H1 (cell line): Measurements from ENCODE around the gene VDAC2. TPM values are rescaled to one million over a fixed set of nuclear protein-coding genes. Genes with fewer than 3 reads are reported as not detected.

Source experiments
- CTCF ChIA-PET: fragments of 300-600 bp; sonication (Branson Sonifier 250); formaldehyde crosslinking; loops from one replicate; lab custom pipeline; 2021; ENCODE audit not compliant: partially characterized antibody; lab: Charles Lee
- POLR2A ChIA-PET: fragments of 300-600 bp; sonication (Branson Sonifier 250); formaldehyde crosslinking; loops from one replicate; lab custom pipeline; 2021; ENCODE audit warnings: inconsistent platforms; ENCODE audit not compliant: partially characterized antibody; lab: Charles Lee
- DNase-seq, 2 experiments: peaks; one replicate each; pipeline versions ENCODE4 v3.0.0 to v3.0.0-alpha.2; 2010 to 2022; ENCODE audit warnings: low spot score in 2 of 2, low read depth in 1 of 2, mixed read lengths in 1 of 2
- FAIRE-seq: peaks from 2 replicates; lab custom pipeline; 2011; peaks lifted over from hg19 to GRCh38; lab: Jason Lieb, UNC
- H2AFZ ChIP-seq: 2 replicates; pipeline ENCODE4 v1.8.1; 2012; ENCODE audit warnings: low read length, inconsistent platforms
- H2AK5ac ChIP-seq: 2 replicates; pipeline ENCODE4 v1.6.1; 2013; ENCODE audit warnings: low read depth, low read length
- H2BK120ac ChIP-seq: replicated peaks from 2 replicates; pipeline ENCODE3; 2013; ENCODE audit warnings: low read depth, low read length, inconsistent platforms
- H2BK12ac ChIP-seq: 2 replicates; pipeline ENCODE4 v1.6.1; 2013; ENCODE audit warnings: low read depth, low read length
- H2BK15ac ChIP-seq: 2 replicates; pipeline ENCODE4 v1.6.1; 2013; ENCODE audit warnings: low read length
- H2BK20ac ChIP-seq: 2 replicates; pipeline ENCODE4 v1.6.1; 2013; ENCODE audit warnings: low read length
- H2BK5ac ChIP-seq: 2 replicates; pipeline ENCODE4 v1.6.1; 2013; ENCODE audit warnings: low read depth, low read length
- H3K14ac ChIP-seq: 2 replicates; pipeline ENCODE4 v1.6.1; 2013; ENCODE audit warnings: inconsistent platforms; ENCODE audit not compliant: insufficient read length
- H3K18ac ChIP-seq: 2 replicates; pipeline ENCODE4 v1.6.1; 2013; ENCODE audit warnings: low read length; ENCODE audit errors: extremely low read depth
- H3K23ac ChIP-seq: 2 replicates; pipeline ENCODE4 v1.6.1; 2013; ENCODE audit warnings: inconsistent platforms; ENCODE audit not compliant: insufficient read length
- H3K23me2 ChIP-seq: 2 replicates; pipeline ENCODE4 v1.6.1; 2013; ENCODE audit warnings: low read depth, low read length
- H3K27ac ChIP-seq: 2 replicates; pipeline ENCODE4 v1.6.1; 2011; ENCODE audit warnings: low read depth, low read length, inconsistent platforms
- H3K27me3 ChIP-seq, 4 experiments: replicated peaks in 1 of 4; 1 replicate in 1 of 4; 2 replicates in 3 of 4; pipeline versions ENCODE4 v1.6.1 to v1.8.1; 2011 to 2013; ENCODE audit warnings: low read length in 3 of 4, mild to moderate bottlenecking in 3 of 4, inconsistent platforms in 2 of 4, mixed read lengths in 2 of 4, moderate library complexity in 1 of 4; ENCODE audit not compliant: control insufficient read depth in 3 of 4, insufficient read depth in 3 of 4; ENCODE audit errors: extremely low read depth in 1 of 4
- H3K36me3 ChIP-seq, 4 experiments: 2 replicates each; pipeline versions ENCODE4 v1.6.1 to v1.8.1; 2011 to 2013; ENCODE audit warnings: mild to moderate bottlenecking in 4 of 4, low read length in 3 of 4, moderate library complexity in 2 of 4, control low read depth in 1 of 4, inconsistent platforms in 1 of 4; ENCODE audit not compliant: insufficient read depth in 4 of 4, control insufficient read depth in 2 of 4
- H3K4ac ChIP-seq: replicated peaks from 2 replicates; pipeline ENCODE3; 2013; ENCODE audit warnings: low read length, low read depth, mixed read lengths, inconsistent platforms; ENCODE audit not compliant: insufficient read length
- H3K4me1 ChIP-seq, 4 experiments: replicated peaks in 1 of 4; 1 replicate in 1 of 4; 2 replicates in 3 of 4; pipeline versions ENCODE4 v1.6.1 to v1.8.1; 2011 to 2013; ENCODE audit warnings: low read length in 3 of 4, inconsistent platforms in 2 of 4, mixed read lengths in 1 of 4; ENCODE audit not compliant: insufficient read depth in 4 of 4, control insufficient read depth in 3 of 4
- H3K4me2 ChIP-seq, 2 experiments: 2 replicates each; pipeline versions ENCODE4 v1.6.1 to v1.8.1; 2011 to 2013; ENCODE audit warnings: low read depth in 2 of 2, low read length in 2 of 2, control low read depth in 1 of 2, inconsistent platforms in 1 of 2, mild to moderate bottlenecking in 1 of 2; ENCODE audit not compliant: insufficient read depth in 1 of 2
- H3K4me3 ChIP-seq, 4 experiments: fragments of 200-600, 300-600 bp in 1 of 4; sonication (generic), shearing (Covaris generic), sonication (Bioruptor Twin) in 1 of 4; 2 replicates each; pipeline versions ENCODE4 v1.5.1 to v1.8.1; 2011 to 2016; ENCODE audit warnings: low read length in 4 of 4, low read depth in 3 of 4, control low read depth in 2 of 4, inconsistent platforms in 2 of 4, mild to moderate bottlenecking in 2 of 4, mixed read lengths in 1 of 4, moderate library complexity in 1 of 4; ENCODE audit not compliant: insufficient read depth in 2 of 4; ENCODE audit errors: extremely low read depth in 1 of 4
- H3K56ac ChIP-seq: replicated peaks from 2 replicates; pipeline ENCODE3; 2013; ENCODE audit warnings: low read depth, mild to moderate bottlenecking, mixed read lengths, low read length, inconsistent platforms; ENCODE audit not compliant: insufficient read length
- H3K79me1 ChIP-seq: 2 replicates; pipeline ENCODE4 v1.6.1; 2013; ENCODE audit warnings: low read depth, low read length, control low read depth
- H3K79me2 ChIP-seq, 2 experiments: 2 replicates each; pipeline versions ENCODE4 v1.6.1 to v1.8.1; 2012 to 2013; ENCODE audit warnings: low read length in 2 of 2, mild to moderate bottlenecking in 2 of 2, inconsistent platforms in 1 of 2; ENCODE audit not compliant: insufficient read depth in 2 of 2, control insufficient read depth in 1 of 2
- H3K9ac ChIP-seq, 4 experiments: replicated peaks in 1 of 4; 1 replicate in 1 of 4; 2 replicates in 3 of 4; pipeline versions ENCODE4 v1.6.1 to v1.8.1; 2011 to 2013; ENCODE audit warnings: low read depth in 3 of 4, low read length in 3 of 4, control low read depth in 2 of 4, mild to moderate bottlenecking in 2 of 4, moderate library complexity in 2 of 4, inconsistent platforms in 1 of 4; ENCODE audit errors: extremely low read depth in 1 of 4
- H3K9me3 ChIP-seq, 2 experiments: 2 replicates each; pipeline versions ENCODE4 v1.6.1 to v1.8.1; 2012 to 2013; ENCODE audit warnings: mild to moderate bottlenecking in 2 of 2, moderate library complexity in 2 of 2, control low read depth in 1 of 2, inconsistent platforms in 1 of 2, low read depth in 1 of 2, low read length in 1 of 2, mixed read lengths in 1 of 2; ENCODE audit not compliant: insufficient read depth in 2 of 2
- H4K20me1 ChIP-seq, 2 experiments: replicated peaks in 1 of 2; 2 replicates each; pipeline versions ENCODE3 to v1.8.1; 2011 to 2013; ENCODE audit warnings: inconsistent platforms in 2 of 2, low read length in 2 of 2, mild to moderate bottlenecking in 1 of 2; ENCODE audit not compliant: insufficient read depth in 2 of 2, control insufficient read depth in 1 of 2
- H4K5ac ChIP-seq: 2 replicates; pipeline ENCODE4 v1.6.1; 2013; ENCODE audit warnings: low read length, low read depth, mixed read lengths, inconsistent platforms; ENCODE audit not compliant: insufficient read length
- H4K8ac ChIP-seq: 2 replicates; pipeline ENCODE4 v1.8.0; 2013; ENCODE audit warnings: mild to moderate bottlenecking, moderate library complexity, low read length, inconsistent platforms; ENCODE audit not compliant: insufficient read depth; ENCODE audit errors: extremely low read depth
- H4K91ac ChIP-seq: replicated peaks from 2 replicates; pipeline ENCODE3; 2013; ENCODE audit warnings: low read length, mixed read lengths, inconsistent platforms; ENCODE audit not compliant: insufficient read length
- BRCA1 ChIP-seq: IDR thresholded peaks from 2 replicates; pipeline ENCODE4 v1.6.1; 2012; ENCODE audit warnings: low read depth, low read length, improper control_type of control experiment
- CBX5 ChIP-seq: fragments of 300-800, 300-1000 bp; sonication (generic); IDR thresholded peaks from 2 replicates; pipeline ENCODE4 v1.7.1; 2016; ENCODE audit warnings: antibody characterized with exemption, low read length, low read depth
- CTBP2 ChIP-seq: IDR thresholded peaks from 2 replicates; pipeline ENCODE4 v1.7.0; 2011; ENCODE audit warnings: borderline replicate concordance, mild to moderate bottlenecking, moderate library complexity, mixed read lengths, low read length; ENCODE audit not compliant: insufficient read depth, insufficient read length
- EGR1 ChIP-seq: IDR thresholded peaks from 2 replicates; pipeline ENCODE4 v1.6.1; 2011; ENCODE audit warnings: low read depth, low read length, borderline replicate concordance
- GTF2F1 ChIP-seq: IDR thresholded peaks from 2 replicates; pipeline ENCODE4 v1.6.1; 2012; ENCODE audit warnings: low read depth, low read length, improper control_type of control experiment, borderline replicate concordance
- RBBP5 ChIP-seq: IDR thresholded peaks from 2 replicates; pipeline ENCODE4 v1.7.1; 2012; ENCODE audit warnings: low read depth, mild to moderate bottlenecking, inconsistent platforms, low read length, moderate library complexity, borderline replicate concordance
- RFX5 ChIP-seq: IDR thresholded peaks from 2 replicates; pipeline ENCODE4 v1.6.1; 2011; ENCODE audit warnings: low read depth, low read length, improper control_type of control experiment, borderline replicate concordance
- SIRT6 ChIP-seq: IDR thresholded peaks from one replicate; pipeline ENCODE4 v1.7.1; 2012; ENCODE audit warnings: low read length, inconsistent platforms
- TAF1 ChIP-seq: IDR thresholded peaks from 2 replicates; pipeline ENCODE4 v1.6.1; 2011; ENCODE audit warnings: mild to moderate bottlenecking, low read depth, low read length
- TBP ChIP-seq: IDR thresholded peaks from 2 replicates; pipeline ENCODE4 v1.6.1; 2011; ENCODE audit warnings: low read depth, low read length, improper control_type of control experiment
- TCF12 ChIP-seq: IDR thresholded peaks from 2 replicates; pipeline ENCODE4 v1.6.1; 2011; ENCODE audit warnings: low read depth, mild to moderate bottlenecking, low read length
- TEAD4 ChIP-seq: IDR thresholded peaks from 2 replicates; pipeline ENCODE4 v1.6.1; 2012; ENCODE audit warnings: low read depth, low read length, inconsistent platforms, mixed read lengths
- WGBS, 2 experiments: shearing (Covaris generic) in 1 of 2; methylation state at CpG; one replicate each; pipeline versions ENCODE4 v1.1.6 to v1.1.7; 2013 to 2015; ENCODE audit warnings: low lambda C conversion rate in 2 of 2, mixed read lengths in 2 of 2, inconsistent platforms in 1 of 2, low coverage in 1 of 2, missing lambda C conversion rate in 1 of 2; ENCODE audit not compliant: insufficient replicate concordance in 2 of 2, insufficient coverage in 1 of 2, insufficient read length in 1 of 2; ENCODE audit errors: extremely low coverage in 1 of 2, missing lambda C conversion rate in 1 of 2; 5-methylcytosine and 5-hydroxymethylcytosine counted together
- polyA plus RNA-seq, 7 experiments: library from polyadenylated mRNA; depleted of rRNA in 3 of 7; stranded (reverse) in 5 of 7; unstranded in 2 of 7; fragments of >200 nt in 5 of 7; fragments of 200-250 nt in 2 of 7; gene quantifications; 1 replicate in 5 of 7; 2 replicates in 1 of 7; 4 replicates in 1 of 7; pipeline versions ENCODE4 v1.2.1 to v1.2.3, GENCODE V29; 2011 to 2013; ENCODE audit warnings: missing spikeins in 2 of 7, mixed read lengths in 2 of 7
- total RNA-seq: library from RNA; stranded (reverse); fragmentation: NEBNext Ultra II Directional; extraction: Animal tissue kit (Norgen Biotek cat#: 25700); gene quantifications from 2 replicates; pipeline ENCODE4 v1.2.1, GENCODE V29; 2021

The VDAC2 gene
- total and polyA plus RNA-seq, 2 of the 8 experiments (the other 6 are each of a cell fraction or from before 2014, with no cell fraction given), result 89.8 to 284 TPM

GRCh38 chr10:75209086-75209920, 1.3 kb upstream of the VDAC2 start:
- DNase-seq (no peak), FAIRE-seq (no peak)
- Histone ChIP-seq H2BK5ac (peak overlapping the region; percentile 100), H3K79me2 (peaks cover 15 to 33% of the 10 kb centered on the region in 2 experiments), H3K4me1 (peaks cover 5 to 20% (median 9%) of the 10 kb centered on the region in 4 experiments), H2BK12ac (no peak overlapping the region; the same call in 1 of the 2 replicates), H2BK20ac (no peak overlapping the region), H3K23me2 (peaks cover 10% of the 10 kb centered on the region), H2AK5ac (no peak overlapping the region), H4K91ac (no peak overlapping the region), H3K27me3 (no peaks in the 10 kb centered on the region), H3K27ac (no peak overlapping the region), H3K4me3 (peak overlapping the region; percentile 94 to 100 (median 96); a peak in 6 of 8 replicates), H3K14ac (no peak overlapping the region), H2BK15ac (no peak overlapping the region), H3K56ac (no peak overlapping the region), H3K4me2 (peak overlapping the region; percentile 81 to 92), H3K18ac (peak overlapping the region; percentile 89; the same call in 1 of the 2 replicates), H3K23ac (no peak overlapping the region), H2BK120ac (peak overlapping the region; percentile 3), H3K4ac (no peak overlapping the region), H2AFZ (no peak overlapping the region), H3K79me1 (no peaks in the 10 kb centered on the region; the same call in 1 of the 2 replicates), H4K5ac (peak overlapping the region; percentile 95), H3K9me3 (no peaks in the 10 kb centered on the region), H3K36me3 (peaks cover 1 to 25% (median 13%) of the 10 kb centered on the region in 4 experiments; a peak in 6 of 8 replicates), H4K8ac (peak overlapping the region; percentile 100), H4K20me1 (peaks cover 0 to 10% of the 10 kb centered on the region in 2 experiments), H3K9ac (no peak overlapping the region)
- ChIA-PET CTCF (interaction anchor here (1.0 to 11.0 kb wide), 8 partner anchors 10 to 101 kb away, joined by 3 to 128 read pairs (median 11); partner anchors contain the start of gene COMTD1), POLR2A (interaction anchor here (0.6 to 36.7 kb wide), 9 partner anchors 9 to 54 kb away, joined by 3 to 801 read pairs (median 28); partner anchors contain the start of gene COMTD1)
- WGBS, 2 experiments, result 90% methylated on average over 13 of the region's 16 CpGs; no CpG with 5 or more reads in 1 of the 2 experiments
- TF ChIP-seq TBP (no peak), TEAD4 (no peak), CBX5 (no peak), BRCA1 (no peak), GTF2F1 (no peak), TAF1 (no peak), EGR1 (no peak), RFX5 (no peak), CTBP2 (no peak), RBBP5 (no peak), TCF12 (no peak), SIRT6 (no peak)
